Neural cell (in vitro differentiated cells): ENCODE results near the gene ROR1. TPM values are rescaled to one million over a fixed set of nuclear protein-coding genes. Genes with fewer than 3 reads are reported as not detected.

ENCODE experiments used
- H2AFZ ChIP-seq: fragments of 200-600, 300-800 bp; sonication (generic), shearing (Covaris generic); 2 replicates; pipeline ENCODE4 v1.6.0; 2014; ENCODE audit warnings: low read depth, mild to moderate bottlenecking, antibody characterized with exemption, low read length, moderate library complexity
- H3F3A ChIP-seq: fragments of 200-600 bp; shearing (Covaris generic); 2 replicates; pipeline ENCODE4 v1.6.1; 2016; ENCODE audit warnings: mild to moderate bottlenecking, moderate library complexity, mixed read lengths, antibody characterized with exemption, low read length; ENCODE audit not compliant: insufficient read depth, poor library complexity, severe bottlenecking
- H3K27ac ChIP-seq: fragments of 200-600, 300-800 bp; sonication (generic), shearing (Covaris generic); 2 replicates; pipeline ENCODE4 v1.5.1; 2014; ENCODE audit warnings: mild to moderate bottlenecking, low read length, moderate library complexity
- H3K27me3 ChIP-seq: fragments of 300-800, 200-600 bp; sonication (generic), shearing (Covaris generic); 2 replicates; pipeline ENCODE4 v1.6.0; 2014; ENCODE audit warnings: mild to moderate bottlenecking, low read depth, low read length, moderate library complexity; ENCODE audit not compliant: insufficient read depth
- H3K36me3 ChIP-seq: fragments of 300-800, 200-600 bp; sonication (generic), shearing (Covaris generic); 2 replicates; pipeline ENCODE4 v1.5.1; 2014; ENCODE audit warnings: mild to moderate bottlenecking, antibody characterized with exemption, low read length, moderate library complexity; ENCODE audit not compliant: insufficient read depth
- H3K4me2 ChIP-seq: fragments of 300-800, 200-600 bp; sonication (generic), shearing (Covaris generic); 2 replicates; pipeline ENCODE4 v1.6.0; 2014; ENCODE audit warnings: mild to moderate bottlenecking, low read length
- H3K4me3 ChIP-seq: fragments of 300-800, 200-600 bp; sonication (generic), shearing (Covaris generic); 2 replicates; pipeline ENCODE4 v1.5.1; 2014; ENCODE audit warnings: mild to moderate bottlenecking, low read length, moderate library complexity
- H3K79me2 ChIP-seq: fragments of 200-600 bp; shearing (Covaris generic); replicated peaks from 2 replicates; pipeline ENCODE4 v1.6.0; 2014; ENCODE audit warnings: mild to moderate bottlenecking, low read length, moderate library complexity; ENCODE audit not compliant: insufficient read depth
- H3K9ac ChIP-seq: fragments of 300-800, 200-600 bp; sonication (generic), shearing (Covaris generic); 2 replicates; pipeline ENCODE4 v1.6.1; 2016; ENCODE audit warnings: mild to moderate bottlenecking, low read length, mixed read lengths
- H3K9me2 ChIP-seq: fragments of 200-600 bp; shearing (Covaris generic); 2 replicates; pipeline ENCODE4 v1.6.1; 2016; ENCODE audit warnings: mild to moderate bottlenecking, low read length, mixed read lengths; ENCODE audit not compliant: insufficient read depth
- H3K9me3 ChIP-seq: fragments of 200-600, 300-800 bp; sonication (generic), shearing (Covaris generic); 2 replicates; pipeline ENCODE4 v1.6.1; 2016; ENCODE audit warnings: mild to moderate bottlenecking, mixed run types, low read length, moderate library complexity, mixed read lengths
- H4K20me1 ChIP-seq: fragments of 200-600 bp; shearing (Covaris generic); 2 replicates; pipeline ENCODE4 v1.6.1; 2016; ENCODE audit warnings: mild to moderate bottlenecking, mixed run types; ENCODE audit not compliant: insufficient read depth
- CTCF ChIP-seq: fragments of 450-650 bp; IDR thresholded peaks from 2 replicates; pipeline ENCODE4 v1.5.1; 2014; ENCODE audit warnings: antibody characterized with exemption, mild to moderate bottlenecking, moderate library complexity; ENCODE audit not compliant: poor library complexity, severe bottlenecking
- EP300 ChIP-seq: fragments of 450-650 bp; conservative IDR thresholded peaks from 2 replicates; pipeline ENCODE4 v1.6.1; 2014; ENCODE audit warnings: antibody characterized with exemption, mild to moderate bottlenecking, moderate library complexity; ENCODE audit not compliant: poor library complexity, severe bottlenecking
- EZH2 ChIP-seq: fragments of 200-600, 300-800 bp; shearing (Covaris generic), sonication (generic); IDR thresholded peaks from 2 replicates; pipeline ENCODE4 v1.6.1; 2014; ENCODE audit warnings: antibody characterized with exemption, low read length, borderline replicate concordance, mild to moderate bottlenecking; ENCODE audit not compliant: insufficient read depth, poor library complexity, severe bottlenecking
- MXI1 ChIP-seq: fragments of 450-650 bp; conservative IDR thresholded peaks from 2 replicates; pipeline ENCODE4 v1.6.1; 2014; ENCODE audit warnings: antibody characterized with exemption, mild to moderate bottlenecking; ENCODE audit not compliant: poor library complexity, severe bottlenecking
- POLR2AphosphoS5 ChIP-seq: IDR thresholded peaks from 2 replicates; pipeline ENCODE4 v1.6.1; 2012
- RAD21 ChIP-seq: fragments of 450-650 bp; conservative IDR thresholded peaks from 2 replicates; pipeline ENCODE4 v1.6.1; 2014; ENCODE audit warnings: antibody characterized with exemption, mild to moderate bottlenecking, moderate library complexity
- REST ChIP-seq: IDR thresholded peaks from 2 replicates; pipeline ENCODE4 v1.6.1; 2012; ENCODE audit warnings: borderline replicate concordance
- SMC3 ChIP-seq: fragments of 450-650 bp; conservative IDR thresholded peaks from 2 replicates; pipeline ENCODE4 v1.6.1; 2014; ENCODE audit warnings: antibody characterized with exemption, mild to moderate bottlenecking, moderate library complexity; ENCODE audit not compliant: poor library complexity
- TAF1 ChIP-seq: IDR thresholded peaks from 2 replicates; pipeline ENCODE4 v1.6.1; 2012; ENCODE audit warnings: low read depth
- polyA plus RNA-seq: library from polyadenylated mRNA; depleted of rRNA; stranded (reverse); fragments of >200 nt; gene quantifications from 2 replicates; pipeline ENCODE4 v1.2.3, GENCODE V29; 2014

ROR1 gene
- polyA plus RNA-seq, 1 donor from 2014 or later, result 0.27 TPM

- Histone ChIP-seq H4K20me1 (no peaks in the 10 kb centered on the region), H3K9ac (no peak overlapping the region), H3K9me3 (no peaks in the 10 kb centered on the region), H3K36me3 (no peaks in the 10 kb centered on the region), H3K4me2 (no peak overlapping the region), H3F3A (no peaks in the 10 kb centered on the region), H3K4me3 (no peak overlapping the region), H2AFZ (no peak overlapping the region), H3K27me3 (no peaks in the 10 kb centered on the region), H3K27ac (no peak overlapping the region), H3K9me2 (no peaks in the 10 kb centered on the region), H3K79me2 (no peaks in the 10 kb centered on the region)
- no peak for TF ChIP-seq SMC3
- no peak for TF ChIP-seq CTCF
- no peak for TF ChIP-seq REST
Measured at GRCh38 chr1:63936276-63936675, 162.5 kb downstream of the ROR1 start.

- no peaks in the 10 kb centered on the region for H3K79me2 ChIP-seq
- no peaks in the 10 kb centered on the region for H3F3A ChIP-seq
- TF ChIP-seq MXI1, result no peak
- no peak for TF ChIP-seq POLR2AphosphoS5
- no peak for TF ChIP-seq REST
- no peak for TF ChIP-seq EZH2
- TF ChIP-seq RAD21, result no peak
- TF ChIP-seq EP300, result no peak
- no peak for TF ChIP-seq TAF1
- no peak for TF ChIP-seq CTCF
- TF ChIP-seq SMC3, result no peak
Measured at GRCh38 chr1:63936801-63937200, 163.0 kb downstream of the ROR1 start.

More at GRCh38 chr1:63936801-63937200, 163.0 kb downstream of the ROR1 start:
- H3K9ac ChIP-seq, result no peak overlapping the region
- H3K36me3 ChIP-seq, result no peaks in the 10 kb centered on the region
- H3K4me3 ChIP-seq, result no peak overlapping the region
- no peaks in the 10 kb centered on the region for H3K27me3 ChIP-seq
- no peaks in the 10 kb centered on the region for H3K9me2 ChIP-seq
- H2AFZ ChIP-seq, result no peak overlapping the region
- no peaks in the 10 kb centered on the region for H3K9me3 ChIP-seq
- H4K20me1 ChIP-seq, result no peaks in the 10 kb centered on the region
- H3K27ac ChIP-seq, result no peak overlapping the region
- H3K4me2 ChIP-seq, result no peak overlapping the region
